Measurements from ENCODE around the gene OMG. TPM values are rescaled to one million over a fixed set of nuclear protein-coding genes. Genes with fewer than 3 reads are reported as not detected.
"Not testable (repeated sequence)": the region's sequence is repeated elsewhere in the genome, so short reads cannot be mapped to it uniquely, and the experiment has no call there.

OMG gene
- total RNA-seq, 2 experiments from 2014 or later, result 0.11 to 0.18 TPM

DNA sequence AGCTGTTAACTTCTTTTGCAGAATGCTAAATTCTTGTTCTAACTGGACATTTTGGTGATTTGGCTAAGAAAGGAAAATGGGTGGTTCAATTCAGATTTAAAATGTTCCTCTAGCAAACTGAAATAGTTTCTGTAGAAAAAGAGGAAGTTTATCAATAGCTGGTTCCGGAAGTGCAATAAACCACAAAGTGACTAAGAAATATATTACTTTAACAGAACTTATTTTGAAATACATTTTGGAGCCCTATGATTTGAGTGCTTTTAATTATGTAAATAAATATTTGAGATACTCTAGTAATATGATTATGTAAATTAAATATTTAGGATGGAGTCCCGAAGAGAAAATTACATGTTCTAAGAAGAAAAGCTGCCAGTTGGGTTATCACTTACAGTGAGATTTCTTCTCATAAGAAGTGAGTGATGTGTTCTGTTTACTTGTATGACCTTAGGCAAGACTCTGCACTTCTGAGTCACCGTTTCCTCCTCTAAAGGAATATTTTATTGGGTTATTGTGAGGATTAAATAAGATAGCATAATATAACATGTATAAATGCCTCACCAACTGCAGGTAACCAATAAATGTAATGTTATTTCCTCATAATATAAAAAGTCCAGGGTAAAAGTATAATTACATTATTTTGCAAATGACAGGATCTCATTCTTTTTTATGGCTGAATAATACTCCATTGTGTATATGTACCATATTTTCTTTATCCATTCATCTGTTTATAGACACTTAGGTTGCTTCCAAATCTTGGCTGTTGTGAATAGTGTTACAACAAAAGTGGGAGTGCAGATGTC lies 17.1 kb upstream of the OMG start, which contains the start of gene EVI2B:
EVI2B (minus strand) TSS at position 73 of the 800 bp plus-strand sequence. CDS start 8,445 bp downstream, outside the sequence.
- POLR2A ChIA-PET, result interaction anchor here (10.7 kb wide), 1 partner anchor 6 kb away, joined by 114 read pairs; the partner anchor contains the start of gene EVI2A
- Mint-ChIP-seq H3K36me3 (ENCODE audit: low read depth) (peaks cover 35% of the 10 kb centered on the region), H3K4me1 (ENCODE audit: low read depth) (peaks cover 34% of the 10 kb centered on the region), H3K9me3 (peaks cover 2% of the 10 kb centered on the region), H3K27me3 (no peaks in the 10 kb centered on the region), H3K4me3 (peak within 1 kb of the TSS; percentile 90), H3K27ac (peak within 1 kb of the TSS; percentile 96)
- DNase-seq (peak; percentile 22), ATAC-seq (peak; percentile 44)
- TF ChIP-seq, protein P1, sequence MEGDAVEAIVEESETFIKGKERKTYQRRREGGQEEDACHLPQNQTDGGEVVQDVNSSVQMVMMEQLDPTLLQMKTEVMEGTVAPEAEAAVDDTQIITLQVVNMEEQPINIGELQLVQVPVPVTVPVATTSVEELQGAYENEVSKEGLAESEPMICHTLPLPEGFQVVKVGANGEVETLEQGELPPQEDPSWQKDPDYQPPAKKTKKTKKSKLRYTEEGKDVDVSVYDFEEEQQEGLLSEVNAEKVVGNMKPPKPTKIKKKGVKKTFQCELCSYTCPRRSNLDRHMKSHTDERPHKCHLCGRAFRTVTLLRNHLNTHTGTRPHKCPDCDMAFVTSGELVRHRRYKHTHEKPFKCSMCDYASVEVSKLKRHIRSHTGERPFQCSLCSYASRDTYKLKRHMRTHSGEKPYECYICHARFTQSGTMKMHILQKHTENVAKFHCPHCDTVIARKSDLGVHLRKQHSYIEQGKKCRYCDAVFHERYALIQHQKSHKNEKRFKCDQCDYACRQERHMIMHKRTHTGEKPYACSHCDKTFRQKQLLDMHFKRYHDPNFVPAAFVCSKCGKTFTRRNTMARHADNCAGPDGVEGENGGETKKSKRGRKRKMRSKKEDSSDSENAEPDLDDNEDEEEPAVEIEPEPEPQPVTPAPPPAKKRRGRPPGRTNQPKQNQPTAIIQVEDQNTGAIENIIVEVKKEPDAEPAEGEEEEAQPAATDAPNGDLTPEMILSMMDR (IDR thresholded peaks at IDR 0.05), result no peak
- intact Hi-C loops (cut with micrococcal nuclease), result no loop called here
- CTCF ChIA-PET, result interaction anchor here (0.8 to 1.2 kb wide), 4 partner anchors 12 to 194 kb away, joined by 3 to 4 read pairs (median 3); no protein-coding TSS in a partner anchor

DNA sequence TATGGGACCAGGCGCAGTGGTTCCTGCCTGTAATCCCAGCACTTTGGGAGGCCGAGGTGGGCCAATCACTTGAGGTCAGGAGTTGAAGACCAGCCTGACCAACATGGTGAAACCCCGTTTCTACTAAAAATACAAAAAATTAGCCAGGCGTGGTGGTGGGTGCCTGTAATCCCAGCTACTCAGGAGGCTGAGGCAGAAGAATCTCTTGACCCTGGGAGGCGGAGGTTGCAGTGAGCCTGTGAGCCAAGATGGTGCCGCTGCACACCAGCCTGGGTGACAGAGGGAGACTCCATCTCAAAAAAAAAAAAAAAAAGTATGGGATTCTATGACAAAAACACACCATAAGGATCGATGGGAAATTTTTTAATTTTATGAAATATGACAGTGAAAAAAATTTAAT lies 15.2 kb upstream of the OMG start:
- Mint-ChIP-seq H3K27ac (peak overlapping the region; percentile 98), H3K4me3 (peak overlapping the region; percentile 90), H3K4me1 (ENCODE audit: low read depth) (peaks cover 51% of the 10 kb centered on the region), H3K36me3 (ENCODE audit: low read depth) (peaks cover 30% of the 10 kb centered on the region)
- CTCF ChIA-PET; H3K9me3 Mint-ChIP-seq; ATAC-seq; intact Hi-C loops (cut with micrococcal nuclease); H3K27me3 Mint-ChIP-seq: not testable (repeated sequence)
- peak; percentile 63 for DNase-seq
- POLR2A ChIA-PET, result interaction anchor here (0.6 to 10.7 kb wide), 3 partner anchors 8 to 62 kb away, joined by 3 to 114 read pairs (median 3); partner anchors contain the start of gene EVI2A

DNA sequence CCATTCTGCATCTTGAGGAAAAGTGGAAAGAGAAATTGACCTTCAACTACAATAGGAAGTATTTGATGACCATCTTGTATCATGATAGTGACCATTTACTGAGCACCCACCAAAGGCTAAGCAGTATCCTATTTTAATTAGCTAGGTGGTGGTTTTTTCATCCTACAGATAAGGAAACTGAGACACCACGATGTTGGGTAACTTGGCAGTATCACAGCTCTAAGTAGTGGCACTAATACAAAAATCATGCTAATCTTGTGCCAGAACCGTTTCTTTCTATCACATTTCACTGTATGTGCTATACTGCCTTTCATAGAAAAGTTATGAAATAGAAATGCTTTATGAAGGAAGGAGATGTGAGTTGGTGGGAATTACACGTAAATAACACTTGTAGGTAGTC lies 14.5 kb upstream of the OMG start:
- Mint-ChIP-seq H3K27ac (peak overlapping the region; percentile 98), H3K4me1 (ENCODE audit: low read depth) (peaks cover 53% of the 10 kb centered on the region), H3K36me3 (ENCODE audit: low read depth) (peaks cover 31% of the 10 kb centered on the region), H3K9me3 (peaks cover 2% of the 10 kb centered on the region), H3K27me3 (no peaks in the 10 kb centered on the region), H3K4me3 (peak overlapping the region; percentile 90)
- POLR2A ChIA-PET, result interaction anchor here (0.6 to 10.7 kb wide), 3 partner anchors 8 to 63 kb away, joined by 3 to 114 read pairs (median 3); partner anchors contain the start of gene EVI2A
- intact Hi-C loops (cut with micrococcal nuclease), result loop anchor here (1.0 kb wide), 1 partner anchor 10 kb away; the partner anchor contains the start of gene EVI2A
- no peak for ATAC-seq
- TF ChIP-seq, protein P1 (IDR thresholded peaks at IDR 0.05), result no peak
- CTCF ChIA-PET, result interaction anchor here (2.1 kb wide), 1 partner anchor 8 kb away, joined by 9 read pairs; no protein-coding TSS in a partner anchor
- no peak for DNase-seq

DNA sequence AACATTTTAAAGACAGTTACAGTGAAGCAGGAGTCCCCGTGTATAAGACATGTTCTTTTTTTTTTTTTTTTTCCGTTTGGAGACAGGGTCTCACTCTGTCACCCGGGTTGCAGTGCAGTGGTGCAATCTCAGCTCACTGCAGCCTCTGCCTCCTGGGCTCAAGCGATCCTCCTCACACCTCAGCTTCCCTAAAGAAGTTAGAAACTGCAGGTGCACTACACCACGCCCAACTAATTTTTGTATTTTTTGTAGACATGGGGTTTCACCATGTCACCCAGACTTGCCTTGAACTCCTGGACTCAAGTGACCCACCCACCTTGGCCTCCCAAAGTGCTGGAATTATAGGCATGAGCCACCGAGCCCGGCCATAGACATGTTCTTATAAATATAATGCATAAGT lies 13.8 kb upstream of the OMG start:
- peaks cover 2% of the 10 kb centered on the region for H3K9me3 Mint-ChIP-seq
- DNase-seq (peak; percentile 43), ATAC-seq (peak; percentile 28)
- H3K27me3 Mint-ChIP-seq, result no peaks in the 10 kb centered on the region
- TF ChIP-seq, protein P1 (IDR thresholded peaks at IDR 0.05), result no peak
- H3K27ac Mint-ChIP-seq, result peak overlapping the region; percentile 98
- H3K36me3 Mint-ChIP-seq (ENCODE audit: low read depth), result peaks cover 35% of the 10 kb centered on the region
- peak overlapping the region; percentile 90 for H3K4me3 Mint-ChIP-seq
- H3K4me1 Mint-ChIP-seq (ENCODE audit: low read depth), result peaks cover 54% of the 10 kb centered on the region
- POLR2A ChIA-PET, result interaction anchor here (0.6 to 10.7 kb wide), 3 partner anchors 9 to 239 kb away, joined by 3 to 114 read pairs (median 7); partner anchors contain the start of gene EVI2A
- CTCF ChIA-PET, result interaction anchor here (2.1 kb wide), 1 partner anchor 9 kb away, joined by 9 read pairs; no protein-coding TSS in a partner anchor
- intact Hi-C loops (cut with micrococcal nuclease), result loop anchor here (1.0 kb wide), 1 partner anchor 10 kb away; the partner anchor contains the start of gene EVI2A

DNA sequence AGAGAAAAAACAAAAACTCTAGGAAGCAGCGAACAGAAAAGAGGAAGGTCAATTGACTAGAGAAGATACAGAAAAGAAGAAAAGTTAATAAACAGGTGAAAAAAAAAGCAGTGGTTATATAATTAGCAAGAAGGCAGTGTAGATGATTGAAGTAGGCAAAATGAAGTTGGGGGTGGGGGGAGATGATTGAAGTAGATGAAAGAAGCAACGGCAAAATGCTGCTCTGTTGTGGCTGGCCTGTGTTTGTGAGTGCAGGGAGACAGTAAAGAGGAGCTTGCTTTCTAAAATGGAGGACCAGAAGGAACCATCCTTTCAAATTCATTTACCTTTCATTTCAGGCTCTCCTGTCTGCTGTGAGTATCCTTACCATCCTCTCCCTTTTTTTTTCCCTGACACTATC lies 13.2 kb upstream of the OMG start:
- TF ChIP-seq, protein P1 (IDR thresholded peaks at IDR 0.05), result no peak
- ATAC-seq (peak; percentile 45), DNase-seq (peak; percentile 71)
- Mint-ChIP-seq H3K9me3 (peaks cover 2% of the 10 kb centered on the region), H3K27ac (peak overlapping the region; percentile 98), H3K4me3 (peak overlapping the region; percentile 90), H3K4me1 (ENCODE audit: low read depth) (peaks cover 54% of the 10 kb centered on the region), H3K27me3 (no peaks in the 10 kb centered on the region), H3K36me3 (ENCODE audit: low read depth) (peaks cover 42% of the 10 kb centered on the region)
- POLR2A ChIA-PET, result interaction anchor here (0.6 to 10.7 kb wide), 4 partner anchors 10 to 239 kb away, joined by 3 to 114 read pairs (median 5); partner anchors contain the start of gene EVI2A
- CTCF ChIA-PET, result interaction anchor here (2.1 kb wide), 1 partner anchor 9 kb away, joined by 9 read pairs; no protein-coding TSS in a partner anchor
- intact Hi-C loops (cut with micrococcal nuclease), result no loop called here
